A673 (cell line): ENCODE data around the gene KCTD16. TPM values are rescaled to one million over a fixed set of nuclear protein-coding genes. Genes with fewer than 3 reads are reported as not detected.

Source experiments
- BruUV-seq: library from RNA; stranded (reverse); fragments of 400-500 nt; replicated peaks from 2 replicates; lab custom pipeline; 2021; lab: Mats Ljungman, UMichigan
- CTCF ChIA-PET: fragments of 300-600 bp; sonication (Branson Sonifier 250); formaldehyde crosslinking; loops from one replicate; lab custom pipeline; 2022; ENCODE audit warnings: antibody characterized with exemption; lab: Charles Lee
- POLR2A ChIA-PET: fragments of 300-600 bp; sonication (Branson Sonifier 250); formaldehyde crosslinking; loops from one replicate; lab custom pipeline; 2022; ENCODE audit warnings: antibody characterized with exemption; ENCODE audit not compliant: low non-redundant PET; lab: Charles Lee
- DNase-seq: peaks from one replicate; pipeline ENCODE4 v3.0.0-alpha.2; 2015; ENCODE audit warnings: low spot score
- H3K27ac ChIP-seq: fragments of 200-600 bp; sonication (generic); 2 replicates; pipeline ENCODE4 v1.5.1; 2016; ENCODE audit warnings: mixed run types, low read depth, mild to moderate bottlenecking, mixed read lengths, antibody characterized with exemption, low read length; ENCODE audit not compliant: poor library complexity, severe bottlenecking
- H3K27me3 ChIP-seq: fragments of 200-600 bp; sonication (generic); replicated peaks from 2 replicates; pipeline ENCODE4 v1.6.1; 2017; ENCODE audit warnings: mixed run types, low read depth, mild to moderate bottlenecking, mixed read lengths, antibody characterized with exemption, low read length; ENCODE audit not compliant: insufficient read depth, poor library complexity
- H3K36me3 ChIP-seq: fragments of 200-600 bp; sonication (generic); 2 replicates; pipeline ENCODE4 v1.6.1; 2016; ENCODE audit warnings: mixed run types, mild to moderate bottlenecking, mixed read lengths, antibody characterized with exemption, low read length; ENCODE audit not compliant: insufficient read depth, poor library complexity, severe bottlenecking
- H3K4me1 ChIP-seq: fragments of 200-600 bp; sonication (generic); 2 replicates; pipeline ENCODE4 v1.6.1; 2017; ENCODE audit warnings: mixed run types, mild to moderate bottlenecking, mixed read lengths, antibody characterized with exemption, low read length; ENCODE audit not compliant: insufficient read depth, poor library complexity, severe bottlenecking
- H3K4me3 ChIP-seq: fragments of 200-600 bp; sonication (generic); 2 replicates; pipeline ENCODE4 v1.5.1; 2016; ENCODE audit warnings: low read depth, mixed run types, mild to moderate bottlenecking, mixed read lengths, low read length; ENCODE audit not compliant: poor library complexity, severe bottlenecking
- H3K9me3 ChIP-seq: fragments of 200-600 bp; sonication (generic); 2 replicates; pipeline ENCODE4 v1.6.1; 2016; ENCODE audit warnings: mixed run types, low read depth, mild to moderate bottlenecking, mixed read lengths, antibody characterized with exemption, low read length; ENCODE audit not compliant: poor library complexity, severe bottlenecking
- CTCF ChIP-seq: fragments of 300-800, 200-600 bp; sonication (generic); conservative IDR thresholded peaks from 2 replicates; pipeline ENCODE4 v1.5.1; 2017; ENCODE audit warnings: low read depth, mild to moderate bottlenecking, antibody characterized with exemption, low read length, moderate library complexity, mixed read lengths
- EZH2 ChIP-seq: fragments of 200-600 bp; sonication (generic); IDR thresholded peaks from 2 replicates; pipeline ENCODE4 v1.6.1; 2017; ENCODE audit warnings: borderline replicate concordance, low read depth, mild to moderate bottlenecking, mixed read lengths, antibody characterized with exemption, low read length; ENCODE audit not compliant: poor library complexity, severe bottlenecking
- intact Hi-C: fragments of 100-400 bp; cut with micrococcal nuclease; formaldehyde crosslinking; loops from one replicate; pipeline ENCODE4 v1.10.0; 2022; ENCODE audit not compliant: unreplicated experiment
- total RNA-seq: library from RNA; stranded (reverse); gene quantifications from 2 replicates; pipeline ENCODE4 v1.2.3, GENCODE V29; 2021

KCTD16 gene
- total RNA-seq, 1 experiment from 2014 or later, result 1.1 TPM

- Histone ChIP-seq H3K27ac (no peak overlapping the region), H3K36me3 (no peaks in the 10 kb centered on the region), H3K4me3 (no peak overlapping the region), H3K9me3 (no peaks in the 10 kb centered on the region), H3K27me3 (no peaks in the 10 kb centered on the region), H3K4me1 (peaks cover 14% of the 10 kb centered on the region)
- TF ChIP-seq CTCF, result no peak
- TF ChIP-seq EZH2, result no peak
- intact Hi-C loops, result no loop called here
- CTCF ChIA-PET, result no interaction called here
- BruUV-seq, result no TSS peak
- POLR2A ChIA-PET, result no interaction called here
- no peak for DNase-seq
Observed at GRCh38 chr5:144464306-144464705, 293.6 kb downstream of the KCTD16 start.

- ChIA-PET CTCF (no interaction called here), POLR2A (no interaction called here)
- intact Hi-C loops, result loop anchor here (5.0 kb wide), 1 partner anchor 772 kb away; no protein-coding TSS in a partner anchor
- Histone ChIP-seq H3K27ac (no peak overlapping the region), H3K27me3 (no peaks in the 10 kb centered on the region), H3K4me3 (no peak overlapping the region), H3K4me1 (peaks cover 14% of the 10 kb centered on the region), H3K9me3 (no peaks in the 10 kb centered on the region), H3K36me3 (no peaks in the 10 kb centered on the region)
- no peak for DNase-seq
- no TSS peak for BruUV-seq
- TF ChIP-seq CTCF (no peak), EZH2 (no peak)
Observed at GRCh38 chr5:144465441-144465840, 294.8 kb downstream of the KCTD16 start.

- Histone ChIP-seq H3K27me3 (no peaks in the 10 kb centered on the region), H3K27ac (no peak overlapping the region), H3K9me3 (no peaks in the 10 kb centered on the region), H3K4me1 (peaks cover 14% of the 10 kb centered on the region), H3K4me3 (no peak overlapping the region), H3K36me3 (no peaks in the 10 kb centered on the region)
- DNase-seq, result peak; percentile 73
- CTCF ChIA-PET, result no interaction called here
- intact Hi-C loops, result loop anchor here (5.0 kb wide), 1 partner anchor 770 kb away; no protein-coding TSS in a partner anchor
- POLR2A ChIA-PET, result no interaction called here
- TF ChIP-seq CTCF, result peak; percentile 76
- no peak for TF ChIP-seq EZH2
- no TSS peak for BruUV-seq
Observed at GRCh38 chr5:144467792-144468191, 297.1 kb downstream of the KCTD16 start.
